ENCODE measurements around the gene TECPR1.

DNA sequence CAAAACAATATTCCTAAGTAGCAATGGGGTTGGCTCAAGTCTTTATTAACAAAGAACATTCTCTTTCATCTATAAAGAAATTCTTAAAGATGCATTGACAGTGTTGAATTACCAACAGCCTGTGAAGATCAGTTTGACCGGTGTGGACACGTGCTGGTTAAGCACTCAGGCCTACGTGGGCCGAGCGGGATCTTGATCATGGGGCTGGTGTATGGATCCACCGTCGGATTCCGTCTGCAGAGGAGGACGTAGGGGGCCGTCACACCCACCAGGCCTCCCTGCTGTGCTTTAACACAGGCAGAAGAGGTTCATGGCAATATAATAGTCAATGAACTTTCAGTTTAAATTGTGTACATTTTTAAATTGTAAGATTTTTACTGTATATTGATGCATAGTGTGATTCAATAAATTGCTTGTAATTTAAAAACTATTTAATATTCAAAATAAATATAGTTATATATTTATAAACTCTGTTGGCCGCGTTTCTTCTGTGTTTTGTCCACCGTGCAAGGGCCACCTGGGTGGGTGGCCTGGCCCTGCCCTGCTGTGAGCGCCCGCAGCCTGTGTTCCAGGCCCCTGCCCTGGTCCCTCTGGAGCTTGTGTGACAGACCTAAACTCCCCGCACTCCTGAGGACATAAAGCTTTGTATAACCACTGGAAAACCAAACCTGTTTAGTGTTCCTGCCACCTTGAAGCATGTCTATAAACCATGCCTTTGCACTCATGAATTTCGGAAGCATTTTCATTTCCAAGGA lies 42.7 kb downstream of the TECPR1 start:
- TF ChIP-seq, protein P1, sequence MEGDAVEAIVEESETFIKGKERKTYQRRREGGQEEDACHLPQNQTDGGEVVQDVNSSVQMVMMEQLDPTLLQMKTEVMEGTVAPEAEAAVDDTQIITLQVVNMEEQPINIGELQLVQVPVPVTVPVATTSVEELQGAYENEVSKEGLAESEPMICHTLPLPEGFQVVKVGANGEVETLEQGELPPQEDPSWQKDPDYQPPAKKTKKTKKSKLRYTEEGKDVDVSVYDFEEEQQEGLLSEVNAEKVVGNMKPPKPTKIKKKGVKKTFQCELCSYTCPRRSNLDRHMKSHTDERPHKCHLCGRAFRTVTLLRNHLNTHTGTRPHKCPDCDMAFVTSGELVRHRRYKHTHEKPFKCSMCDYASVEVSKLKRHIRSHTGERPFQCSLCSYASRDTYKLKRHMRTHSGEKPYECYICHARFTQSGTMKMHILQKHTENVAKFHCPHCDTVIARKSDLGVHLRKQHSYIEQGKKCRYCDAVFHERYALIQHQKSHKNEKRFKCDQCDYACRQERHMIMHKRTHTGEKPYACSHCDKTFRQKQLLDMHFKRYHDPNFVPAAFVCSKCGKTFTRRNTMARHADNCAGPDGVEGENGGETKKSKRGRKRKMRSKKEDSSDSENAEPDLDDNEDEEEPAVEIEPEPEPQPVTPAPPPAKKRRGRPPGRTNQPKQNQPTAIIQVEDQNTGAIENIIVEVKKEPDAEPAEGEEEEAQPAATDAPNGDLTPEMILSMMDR (conservative IDR thresholded peaks at IDR 0.05; ENCODE audit: low read depth, low read length): no peak
- no peak for TF ChIP-seq EZH2 (IDR thresholded peaks at IDR 0.05; ENCODE audit: low read length, unreplicated experiment)

All from PC-3 (cell line).